Hepatic stellate cell (primary cell): Measurements from ENCODE around the gene PTHLH.
A peak's percentile ranks its signal among the peaks of the same experiment; 100 is the strongest.

ENCODE experiments used
- DNase-seq: peaks from one replicate; pipeline ENCODE4 v3.0.0; 2011; ENCODE audit warnings: low spot score

Gene PTHLH

DNA sequence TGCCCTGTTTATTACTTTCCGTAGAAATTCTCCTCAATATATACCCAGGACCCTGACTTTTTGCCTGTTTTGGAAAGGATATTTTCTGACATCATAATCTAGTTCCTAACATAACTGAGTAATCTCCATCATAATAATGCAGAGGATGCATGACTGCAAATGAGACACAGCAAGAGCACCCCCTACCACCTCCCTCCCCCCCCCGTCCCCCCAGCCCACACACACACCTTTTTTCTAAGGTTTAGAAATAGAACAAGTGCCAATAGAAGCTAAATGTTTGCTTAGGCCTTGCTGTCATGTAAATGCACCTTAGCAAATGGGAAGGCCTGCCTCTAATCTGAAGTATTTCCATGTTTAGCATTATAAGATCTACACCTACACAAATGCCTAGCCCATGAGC is at the start of gene PTHLH:
TSS of gene PTHLH (minus strand) at position 13 of the 400 bp plus-strand sequence. CDS start 3,239 bp downstream, outside the sequence.
- DNase-seq = no peak

- no peak for DNase-seq
Measured at GRCh38 chr12:28021704-28022103, 49.2 kb upstream of the PTHLH start.

GRCh38 chr12:28017873-28018255 is 45.3 kb upstream of the PTHLH start:
- no peak for DNase-seq

GRCh38 chr12:28017126-28017872 is 44.8 kb upstream of the PTHLH start:
- no peak for DNase-seq

- DNase-seq = no peak
Measured at GRCh38 chr12:28015165-28015564, 42.6 kb upstream of the PTHLH start.

- no peak for DNase-seq
Measured at GRCh38 chr12:28014196-28014595, 41.7 kb upstream of the PTHLH start.

DNA sequence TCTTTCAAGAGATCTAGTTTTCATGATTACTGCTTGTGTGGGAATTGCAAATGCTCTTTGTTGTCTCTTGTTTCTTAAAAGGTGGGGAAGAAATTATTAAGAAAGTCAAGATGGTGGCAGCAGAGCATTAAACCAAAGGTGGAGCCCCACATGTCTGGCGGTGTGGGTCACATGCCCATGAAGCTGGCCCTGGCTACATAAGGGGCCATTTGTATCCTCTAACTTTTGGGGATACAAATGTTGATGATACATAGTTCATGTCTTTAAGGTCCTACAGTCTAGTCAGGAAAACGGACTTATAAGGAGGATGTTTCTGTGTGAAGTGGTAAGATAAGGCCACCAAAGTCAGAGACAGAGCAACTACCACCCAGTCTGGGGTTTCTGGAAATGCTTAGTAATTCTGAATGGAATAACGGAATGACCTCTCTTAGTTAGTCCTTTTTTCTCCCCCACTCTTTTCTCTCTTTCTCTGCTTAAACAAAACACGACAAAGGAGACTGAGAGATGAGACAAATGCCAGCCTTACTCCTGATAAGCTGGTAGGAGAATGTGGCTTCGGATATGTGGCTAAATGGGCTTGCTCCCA is 39.9 kb upstream of the PTHLH start:
- DNase-seq = no peak

DNA sequence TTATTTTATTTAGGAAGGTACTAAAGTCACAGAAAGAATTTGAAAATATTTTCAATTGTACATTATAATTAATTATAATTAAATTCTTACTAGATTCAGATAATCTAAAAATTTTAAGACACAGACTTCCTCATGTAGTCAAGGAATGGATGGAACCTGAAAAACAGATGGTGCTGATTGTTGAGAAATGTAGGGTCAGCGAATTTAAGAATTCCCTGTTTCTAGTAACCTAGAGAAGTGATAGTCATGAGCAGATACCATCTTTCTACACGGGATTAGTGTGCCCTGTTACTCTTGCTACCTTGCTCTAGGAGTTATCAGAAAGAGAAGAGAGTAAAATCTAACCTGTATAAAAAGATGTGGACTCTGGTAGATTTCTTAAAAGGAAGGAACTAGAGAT is 37.5 kb upstream of the PTHLH start:
- no peak for DNase-seq

DNA sequence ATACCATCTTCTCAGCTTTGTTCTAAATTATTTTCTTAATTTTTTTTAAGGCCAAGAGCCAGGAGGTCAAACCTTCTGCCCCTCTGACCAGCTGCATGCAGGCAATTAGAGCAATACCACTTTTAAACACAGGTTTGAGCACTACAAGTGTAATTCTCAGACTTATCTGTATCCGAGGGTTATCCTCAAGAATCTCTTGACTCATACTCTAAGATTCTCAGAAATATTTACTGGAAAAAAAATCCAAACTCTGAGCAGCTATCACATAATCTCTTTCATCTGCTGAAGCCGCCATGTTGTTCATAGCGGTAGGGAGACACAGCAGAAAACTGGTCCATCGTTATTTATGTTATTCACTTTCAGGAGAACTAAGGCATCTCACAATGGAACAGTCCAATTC is 27.4 kb upstream of the PTHLH start:
- no peak for DNase-seq

GRCh38 chr12:27999521-27999920 is 27.0 kb upstream of the PTHLH start:
- DNase-seq = no peak

GRCh38 chr12:27998658-27999057 is 26.1 kb upstream of the PTHLH start:
- no peak for DNase-seq

GRCh38 chr12:27998170-27998569 is 25.6 kb upstream of the PTHLH start:
- DNase-seq = no peak

- no peak for DNase-seq
Measured at GRCh38 chr12:27996761-27997160, 24.2 kb upstream of the PTHLH start.

DNA sequence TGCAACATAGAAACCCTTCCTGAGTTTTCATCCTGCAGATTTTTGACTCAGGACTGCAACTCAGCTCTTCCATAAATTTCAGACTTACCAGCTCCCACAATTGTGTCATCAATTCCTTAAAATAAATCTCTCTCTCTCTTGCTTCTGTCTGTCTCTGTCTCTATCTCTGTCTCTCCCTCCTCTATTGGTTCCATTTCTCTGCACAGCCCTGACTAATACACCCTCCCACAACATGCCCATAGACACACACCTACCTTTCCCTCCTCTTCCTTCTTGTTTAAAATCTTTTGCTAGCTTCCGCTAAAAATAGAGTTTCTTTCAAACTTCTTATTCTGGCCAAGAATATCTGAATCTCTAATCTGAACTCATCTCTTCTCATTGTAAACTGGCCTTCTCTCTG is 22.9 kb upstream of the PTHLH start:
- DNase-seq = no peak

GRCh38 chr12:27988594-27989233 is 16.2 kb upstream of the PTHLH start:
- no peak for DNase-seq

GRCh38 chr12:27987331-27987730 is 14.8 kb upstream of the PTHLH start:
- DNase-seq = no peak

DNA sequence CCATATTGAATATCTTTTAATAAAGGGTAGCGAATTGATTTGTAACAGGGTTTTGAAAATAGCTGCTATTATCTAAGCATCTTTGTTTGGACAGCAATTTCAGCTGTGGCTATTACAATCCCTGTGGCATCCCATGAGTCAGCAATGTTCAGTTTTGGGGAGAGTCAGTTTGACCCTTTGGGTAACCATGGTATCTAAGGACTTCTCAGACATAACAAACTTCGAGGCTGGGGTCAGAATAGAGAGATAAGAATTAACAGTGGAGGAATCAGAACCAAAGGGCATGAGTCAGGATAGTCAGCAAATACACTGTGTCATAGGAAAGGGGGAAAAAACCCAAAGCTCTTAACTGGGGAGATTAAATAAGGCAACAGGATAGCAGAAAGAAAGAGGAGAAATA is 11.7 kb upstream of the PTHLH start:
- peak; percentile 65 for DNase-seq

DNA sequence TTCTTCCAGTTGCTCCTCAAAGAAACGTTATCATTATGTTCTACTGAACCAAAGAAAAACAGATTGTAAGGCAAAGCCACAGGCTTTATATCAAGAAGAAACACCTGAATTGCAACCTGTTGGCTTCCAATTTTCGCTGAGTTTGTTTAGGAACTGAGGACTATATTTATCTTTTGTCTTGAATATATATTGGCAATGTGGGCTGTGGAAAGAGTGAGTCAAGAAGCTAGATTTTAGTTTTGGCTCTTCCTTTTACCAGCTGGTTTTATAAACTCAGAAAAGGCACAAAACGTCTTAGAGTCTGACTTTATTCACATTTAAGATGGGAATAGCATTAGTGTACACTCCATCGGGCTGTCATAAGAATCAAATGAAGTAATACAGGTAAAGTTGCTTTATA is 10.4 kb upstream of the PTHLH start:
- DNase-seq = no peak

DNA sequence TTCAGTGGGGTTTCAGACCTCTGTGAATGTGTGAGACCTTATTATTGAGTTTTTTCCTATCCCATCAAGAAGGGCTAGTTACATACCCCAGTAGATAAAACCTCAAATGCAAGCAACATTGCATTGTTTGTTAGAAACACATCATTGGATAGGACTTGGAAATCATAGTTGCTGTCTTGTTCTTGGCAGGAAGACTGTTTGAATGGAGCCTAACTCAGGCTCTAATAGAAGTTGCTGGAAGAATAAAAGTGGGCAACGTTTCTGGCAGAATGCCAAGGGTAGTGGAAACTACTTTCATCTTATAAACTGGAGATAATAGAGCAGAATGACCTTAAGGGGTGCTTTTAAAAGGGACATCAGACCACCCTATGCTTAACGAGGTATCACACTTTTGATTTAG is 9.9 kb upstream of the PTHLH start:
- no peak for DNase-seq

GRCh38 chr12:27981874-27982273 is 9.3 kb upstream of the PTHLH start:
- DNase-seq = no peak

DNA sequence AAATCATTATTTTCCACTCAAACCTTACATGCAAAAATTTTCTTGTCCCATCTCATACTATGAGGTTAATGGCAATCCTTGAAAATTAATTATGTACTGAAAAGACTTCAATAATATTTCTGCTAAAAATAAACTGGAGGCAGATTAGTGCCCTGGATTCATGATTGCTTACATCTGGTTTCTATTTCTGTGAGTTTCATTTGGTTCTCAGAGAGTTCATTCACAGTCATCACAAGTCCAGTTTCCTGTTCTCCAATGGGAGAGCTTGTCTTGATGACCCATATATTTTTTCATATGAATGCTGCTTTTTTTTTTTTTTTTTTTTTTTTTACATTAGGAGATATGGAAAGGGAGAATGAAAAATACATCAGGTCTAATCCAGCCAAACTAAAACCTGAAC is 6.6 kb upstream of the PTHLH start:
- no peak for DNase-seq

- DNase-seq = peak; percentile 69
Measured at GRCh38 chr12:27975222-27976136, 2.9 kb upstream of the PTHLH start.
